ENCODE measurements around the gene SYNE2.

The SYNE2 gene

GRCh38 chr14:64220466-64220865 is 367.7 kb downstream of the SYNE2 start:
- TF ChIP-seq MYC (IDR thresholded peaks at IDR 0.05; ENCODE audit: low read depth, low read length) (no peak), POLR2A (IDR thresholded peaks at IDR 0.05; ENCODE audit: extremely low read depth, insufficient read length) (no peak)
- TF ChIP-seq, protein P1, sequence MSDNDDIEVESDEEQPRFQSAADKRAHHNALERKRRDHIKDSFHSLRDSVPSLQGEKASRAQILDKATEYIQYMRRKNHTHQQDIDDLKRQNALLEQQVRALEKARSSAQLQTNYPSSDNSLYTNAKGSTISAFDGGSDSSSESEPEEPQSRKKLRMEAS (IDR thresholded peaks at IDR 0.05; ENCODE audit: low read depth, low read length): no peak
- TF ChIP-seq, protein P2, sequence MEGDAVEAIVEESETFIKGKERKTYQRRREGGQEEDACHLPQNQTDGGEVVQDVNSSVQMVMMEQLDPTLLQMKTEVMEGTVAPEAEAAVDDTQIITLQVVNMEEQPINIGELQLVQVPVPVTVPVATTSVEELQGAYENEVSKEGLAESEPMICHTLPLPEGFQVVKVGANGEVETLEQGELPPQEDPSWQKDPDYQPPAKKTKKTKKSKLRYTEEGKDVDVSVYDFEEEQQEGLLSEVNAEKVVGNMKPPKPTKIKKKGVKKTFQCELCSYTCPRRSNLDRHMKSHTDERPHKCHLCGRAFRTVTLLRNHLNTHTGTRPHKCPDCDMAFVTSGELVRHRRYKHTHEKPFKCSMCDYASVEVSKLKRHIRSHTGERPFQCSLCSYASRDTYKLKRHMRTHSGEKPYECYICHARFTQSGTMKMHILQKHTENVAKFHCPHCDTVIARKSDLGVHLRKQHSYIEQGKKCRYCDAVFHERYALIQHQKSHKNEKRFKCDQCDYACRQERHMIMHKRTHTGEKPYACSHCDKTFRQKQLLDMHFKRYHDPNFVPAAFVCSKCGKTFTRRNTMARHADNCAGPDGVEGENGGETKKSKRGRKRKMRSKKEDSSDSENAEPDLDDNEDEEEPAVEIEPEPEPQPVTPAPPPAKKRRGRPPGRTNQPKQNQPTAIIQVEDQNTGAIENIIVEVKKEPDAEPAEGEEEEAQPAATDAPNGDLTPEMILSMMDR (IDR thresholded peaks at IDR 0.05; ENCODE audit: low read depth, low read length): no peak
- no peak overlapping the region for H3K4me3 ChIP-seq (ENCODE audit: low read depth, low read length)
- DNase-seq (ENCODE audit: low read depth): no peak

GRCh38 chr14:64221391-64222003 is 368.7 kb downstream of the SYNE2 start:
- DNase-seq (ENCODE audit: low read depth): no peak
- H3K4me3 ChIP-seq (ENCODE audit: low read depth, low read length): no peak overlapping the region
- TF ChIP-seq, protein P2 (IDR thresholded peaks at IDR 0.05; ENCODE audit: low read depth, low read length): no peak
- TF ChIP-seq MYC (IDR thresholded peaks at IDR 0.05; ENCODE audit: low read depth, low read length) (no peak), POLR2A (IDR thresholded peaks at IDR 0.05; ENCODE audit: extremely low read depth, insufficient read length) (no peak)
- TF ChIP-seq, protein P1 (IDR thresholded peaks at IDR 0.05; ENCODE audit: low read depth, low read length): no peak

DNA sequence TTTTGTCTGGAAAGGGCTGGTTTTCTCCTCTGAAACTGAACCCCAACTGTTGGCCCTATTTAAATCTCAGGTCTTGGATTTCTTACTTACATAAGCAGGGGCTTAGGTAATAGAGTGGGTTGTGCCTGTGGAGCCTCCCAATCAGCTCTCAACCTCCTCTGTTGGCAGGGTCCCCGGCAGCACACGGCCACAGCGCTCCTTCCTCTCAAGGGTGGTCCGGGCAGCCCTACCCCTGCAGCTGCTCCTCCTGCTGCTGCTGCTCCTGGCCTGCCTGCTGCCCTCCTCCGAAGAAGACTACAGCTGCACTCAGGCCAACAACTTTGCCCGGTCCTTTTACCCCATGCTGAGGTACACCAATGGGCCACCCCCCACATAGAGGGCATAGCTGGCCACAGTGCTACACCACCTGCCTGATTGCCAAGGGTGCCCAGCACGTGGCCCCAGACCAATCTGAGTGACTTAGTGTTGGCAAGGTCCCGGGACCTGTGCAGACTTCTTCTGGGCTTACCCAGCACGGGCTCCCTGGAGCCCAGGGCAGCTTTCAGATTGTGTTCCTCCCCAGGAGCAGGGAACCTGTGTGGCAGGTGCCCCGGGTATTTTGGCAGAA is 372.4 kb downstream of the SYNE2 start:
- TF ChIP-seq, protein P2 (IDR thresholded peaks at IDR 0.05; ENCODE audit: low read depth, low read length): no peak
- TF ChIP-seq, protein P1 (IDR thresholded peaks at IDR 0.05; ENCODE audit: low read depth, low read length): no peak
- TF ChIP-seq MYC (IDR thresholded peaks at IDR 0.05; ENCODE audit: low read depth, low read length) (no peak), POLR2A (IDR thresholded peaks at IDR 0.05; ENCODE audit: extremely low read depth, insufficient read length) (no peak)
- H3K4me3 ChIP-seq (ENCODE audit: low read depth, low read length): no peak overlapping the region
- no peak for DNase-seq (ENCODE audit: low read depth)

DNA sequence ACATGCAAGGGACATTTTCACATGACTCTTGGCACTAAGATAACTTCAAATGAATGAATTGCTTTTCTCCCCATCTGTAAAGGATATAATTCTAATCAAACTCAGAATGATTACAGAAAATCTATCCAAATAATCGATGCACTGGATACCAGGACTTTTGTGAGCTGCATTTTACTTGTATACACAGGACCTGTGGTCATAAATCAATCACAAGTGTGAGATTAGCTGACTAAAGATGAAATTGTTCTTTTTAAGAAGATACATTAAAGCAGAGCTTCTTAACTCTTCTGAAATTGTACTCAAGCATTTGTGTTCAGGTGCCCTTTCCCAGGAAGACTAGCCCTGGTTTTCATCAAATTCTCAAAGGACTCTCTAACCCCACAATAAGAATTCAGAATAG is 375.1 kb downstream of the SYNE2 start:
- no peak overlapping the region for H3K4me3 ChIP-seq (ENCODE audit: low read depth, low read length)
- TF ChIP-seq, protein P1 (IDR thresholded peaks at IDR 0.05; ENCODE audit: low read depth, low read length): no peak
- TF ChIP-seq POLR2A (IDR thresholded peaks at IDR 0.05; ENCODE audit: extremely low read depth, insufficient read length) (no peak), MYC (IDR thresholded peaks at IDR 0.05; ENCODE audit: low read depth, low read length) (no peak)
- TF ChIP-seq, protein P2 (IDR thresholded peaks at IDR 0.05; ENCODE audit: low read depth, low read length): no peak
- no peak for DNase-seq (ENCODE audit: low read depth)

- no peak for DNase-seq (ENCODE audit: low read depth)
- TF ChIP-seq, protein P1 (IDR thresholded peaks at IDR 0.05; ENCODE audit: low read depth, low read length): no peak
- TF ChIP-seq, protein P2 (IDR thresholded peaks at IDR 0.05; ENCODE audit: low read depth, low read length): no peak
- TF ChIP-seq POLR2A (IDR thresholded peaks at IDR 0.05; ENCODE audit: extremely low read depth, insufficient read length) (no peak), MYC (IDR thresholded peaks at IDR 0.05; ENCODE audit: low read depth, low read length) (no peak)
- H3K4me3 ChIP-seq (ENCODE audit: low read depth, low read length): no peak overlapping the region
Observed at GRCh38 chr14:64229489-64229888, 376.7 kb downstream of the SYNE2 start.

All from NB4 (cell line).